NCI-H510A treated with DMSO at 0.1 percent for 48 hours (cell line): ENCODE data around the gene GMIP.

ENCODE experiments used
- DNase-seq: peaks from one replicate; lab custom pipeline; 2025; lab: John Stamatoyannopoulos, UW

Gene GMIP

GRCh38 chr19:19659646-19660245 lies 16.3 kb upstream of the GMIP start:
- DNase-seq, result no peak

- no peak for DNase-seq
Measured at GRCh38 chr19:19657397-19657783, 13.9 kb upstream of the GMIP start.

- no peak for DNase-seq
Measured at GRCh38 chr19:19656451-19657396, 13.3 kb upstream of the GMIP start.

- no peak for DNase-seq
Measured at GRCh38 chr19:19655641-19656343, 12.3 kb upstream of the GMIP start.

- DNase-seq, result no peak
Measured at GRCh38 chr19:19655051-19655594, 11.7 kb upstream of the GMIP start.

GRCh38 chr19:19654441-19654840 lies 11.0 kb upstream of the GMIP start:
- DNase-seq, result no peak

GRCh38 chr19:19653597-19654147 lies 10.2 kb upstream of the GMIP start:
- DNase-seq, result no peak

GRCh38 chr19:19652482-19653295 lies 9.2 kb upstream of the GMIP start:
- DNase-seq, result no peak

- DNase-seq, result no peak
Measured at GRCh38 chr19:19651076-19651475, 7.6 kb upstream of the GMIP start.

GRCh38 chr19:19650331-19650730 lies 6.9 kb upstream of the GMIP start:
- no peak for DNase-seq

- DNase-seq, result no peak
Measured at GRCh38 chr19:19649580-19649995, 6.1 kb upstream of the GMIP start.

GRCh38 chr19:19649155-19649554 lies 5.7 kb upstream of the GMIP start:
- no peak for DNase-seq

- DNase-seq, result no peak
Measured at GRCh38 chr19:19647037-19647835, 3.8 kb upstream of the GMIP start.

- DNase-seq, result no peak
Measured at GRCh38 chr19:19645233-19645870, 1.9 kb upstream of the GMIP start.

GRCh38 chr19:19644054-19644388 lies 564 bp upstream of the GMIP start:
- no peak for DNase-seq

- peak; percentile 7 for DNase-seq
Measured at GRCh38 chr19:19642506-19643157, 825 bp downstream of the GMIP start.

- DNase-seq, result no peak
Measured at GRCh38 chr19:19637523-19638251, 5.8 kb downstream of the GMIP start.

GRCh38 chr19:19637186-19637522 lies 6.3 kb downstream of the GMIP start:
- no peak for DNase-seq

- DNase-seq, result no peak
Measured at GRCh38 chr19:19636573-19637185, 6.8 kb downstream of the GMIP start.
